ENCODE measurements around the gene GRB10.

- TF ChIP-seq, protein P1, sequence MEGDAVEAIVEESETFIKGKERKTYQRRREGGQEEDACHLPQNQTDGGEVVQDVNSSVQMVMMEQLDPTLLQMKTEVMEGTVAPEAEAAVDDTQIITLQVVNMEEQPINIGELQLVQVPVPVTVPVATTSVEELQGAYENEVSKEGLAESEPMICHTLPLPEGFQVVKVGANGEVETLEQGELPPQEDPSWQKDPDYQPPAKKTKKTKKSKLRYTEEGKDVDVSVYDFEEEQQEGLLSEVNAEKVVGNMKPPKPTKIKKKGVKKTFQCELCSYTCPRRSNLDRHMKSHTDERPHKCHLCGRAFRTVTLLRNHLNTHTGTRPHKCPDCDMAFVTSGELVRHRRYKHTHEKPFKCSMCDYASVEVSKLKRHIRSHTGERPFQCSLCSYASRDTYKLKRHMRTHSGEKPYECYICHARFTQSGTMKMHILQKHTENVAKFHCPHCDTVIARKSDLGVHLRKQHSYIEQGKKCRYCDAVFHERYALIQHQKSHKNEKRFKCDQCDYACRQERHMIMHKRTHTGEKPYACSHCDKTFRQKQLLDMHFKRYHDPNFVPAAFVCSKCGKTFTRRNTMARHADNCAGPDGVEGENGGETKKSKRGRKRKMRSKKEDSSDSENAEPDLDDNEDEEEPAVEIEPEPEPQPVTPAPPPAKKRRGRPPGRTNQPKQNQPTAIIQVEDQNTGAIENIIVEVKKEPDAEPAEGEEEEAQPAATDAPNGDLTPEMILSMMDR (IDR thresholded peaks at IDR 0.05): peak in 2 of 6 experiments; percentile 10 to 23
- TF ChIP-seq POLR2A (IDR thresholded peaks at IDR 0.05): no peak
These were observed at the start of gene GRB10 for GRCh38 chr7:50782375-50783208.

Measured in Peyer's patch (tissue), 4 donors.